Measurements from ENCODE around the gene CD200.
"Not testable (repeated sequence)": the region's sequence is repeated elsewhere in the genome, so short reads cannot be mapped to it uniquely, and the experiment has no call there.

CD200 gene

GRCh38 chr3:112377568-112378071, 44.7 kb downstream of the CD200 start:
- TF ChIP-seq, protein P1, sequence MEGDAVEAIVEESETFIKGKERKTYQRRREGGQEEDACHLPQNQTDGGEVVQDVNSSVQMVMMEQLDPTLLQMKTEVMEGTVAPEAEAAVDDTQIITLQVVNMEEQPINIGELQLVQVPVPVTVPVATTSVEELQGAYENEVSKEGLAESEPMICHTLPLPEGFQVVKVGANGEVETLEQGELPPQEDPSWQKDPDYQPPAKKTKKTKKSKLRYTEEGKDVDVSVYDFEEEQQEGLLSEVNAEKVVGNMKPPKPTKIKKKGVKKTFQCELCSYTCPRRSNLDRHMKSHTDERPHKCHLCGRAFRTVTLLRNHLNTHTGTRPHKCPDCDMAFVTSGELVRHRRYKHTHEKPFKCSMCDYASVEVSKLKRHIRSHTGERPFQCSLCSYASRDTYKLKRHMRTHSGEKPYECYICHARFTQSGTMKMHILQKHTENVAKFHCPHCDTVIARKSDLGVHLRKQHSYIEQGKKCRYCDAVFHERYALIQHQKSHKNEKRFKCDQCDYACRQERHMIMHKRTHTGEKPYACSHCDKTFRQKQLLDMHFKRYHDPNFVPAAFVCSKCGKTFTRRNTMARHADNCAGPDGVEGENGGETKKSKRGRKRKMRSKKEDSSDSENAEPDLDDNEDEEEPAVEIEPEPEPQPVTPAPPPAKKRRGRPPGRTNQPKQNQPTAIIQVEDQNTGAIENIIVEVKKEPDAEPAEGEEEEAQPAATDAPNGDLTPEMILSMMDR (IDR thresholded peaks at IDR 0.05; ENCODE audit: control extremely low read depth, extremely low read depth, low read depth, missing control alignments) = no peak
- CTCF ChIA-PET = no interaction called here
- POLR2A ChIA-PET = no interaction called here
- DNase-seq (ENCODE audit: extremely low spot score) = no peak

DNA sequence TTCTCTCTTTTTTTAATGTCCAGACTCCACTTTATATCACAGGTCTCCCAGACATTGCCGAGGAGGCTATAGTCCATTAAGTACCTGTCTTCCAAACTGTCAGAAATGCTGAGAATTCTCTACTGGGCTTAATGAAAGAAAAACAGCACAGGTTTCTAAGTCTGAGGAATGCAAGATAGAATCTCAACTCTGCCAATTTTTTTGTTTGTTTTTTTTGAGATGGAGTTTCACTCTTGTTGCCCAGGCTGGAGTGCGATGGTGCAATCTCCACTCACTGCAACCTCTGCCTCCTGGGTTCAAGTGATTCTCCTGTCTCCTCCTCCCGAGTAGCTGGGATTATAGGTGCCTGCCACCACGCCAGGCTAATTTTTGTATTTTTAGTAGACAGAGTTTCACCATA, 45.4 kb downstream of the CD200 start:
- DNase-seq (ENCODE audit: extremely low spot score); POLR2A ChIA-PET: not testable (repeated sequence)
- CTCF ChIA-PET = interaction anchor here (1.3 kb wide), 1 partner anchor 12 kb away, joined by 4 read pairs; no protein-coding TSS in a partner anchor

DNA sequence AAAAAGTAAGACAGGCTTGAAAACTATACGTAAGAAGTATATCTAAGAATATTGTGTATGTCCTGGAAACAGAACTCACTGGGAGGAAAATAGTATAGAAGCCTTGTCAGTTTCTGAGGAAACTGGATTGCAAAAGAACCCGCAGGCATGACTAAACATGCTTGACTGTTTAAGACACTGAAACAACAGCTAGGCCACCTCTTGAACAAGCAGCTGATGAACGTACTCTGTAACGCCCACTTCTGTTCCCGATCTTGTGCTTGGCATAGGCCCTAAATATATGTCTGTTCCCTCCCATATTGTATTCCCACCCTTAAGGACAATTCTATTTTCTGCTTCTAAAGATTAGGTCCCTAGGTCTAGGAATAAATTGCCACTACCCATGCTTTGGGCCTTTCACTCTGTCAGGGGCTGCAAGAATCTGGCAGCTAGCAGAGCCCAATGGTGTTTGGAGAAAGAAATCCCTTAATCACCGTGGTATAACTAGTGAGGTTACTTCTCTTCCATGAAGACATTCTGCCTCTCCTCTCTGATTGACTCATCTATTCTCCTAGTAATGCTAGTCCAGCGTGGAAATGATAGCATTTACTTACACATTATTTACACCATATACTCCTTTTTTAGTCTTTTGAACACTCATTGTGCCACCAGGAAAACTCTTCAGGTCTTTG, 46.2 kb downstream of the CD200 start:
- POLR2A ChIA-PET = no interaction called here
- CTCF ChIA-PET = interaction anchor here (1.3 to 1.5 kb wide), 2 partner anchors 10 to 11 kb away, joined by 3 to 4 read pairs; no protein-coding TSS in a partner anchor
- no peak for DNase-seq (ENCODE audit: extremely low spot score)
- TF ChIP-seq, protein P1 (IDR thresholded peaks at IDR 0.05; ENCODE audit: control extremely low read depth, extremely low read depth, low read depth, missing control alignments) = no peak

GRCh38 chr3:112381673-112382542, 49.0 kb downstream of the CD200 start:
- TF ChIP-seq, protein P1 (IDR thresholded peaks at IDR 0.05; ENCODE audit: control extremely low read depth, extremely low read depth, low read depth, missing control alignments) = no peak
- POLR2A ChIA-PET = no interaction called here
- CTCF ChIA-PET = interaction anchor here (1.3 to 2.9 kb wide), 2 partner anchors 9 to 16 kb away, joined by 3 to 10 read pairs; no protein-coding TSS in a partner anchor
- no peak for DNase-seq (ENCODE audit: extremely low spot score)

DNA sequence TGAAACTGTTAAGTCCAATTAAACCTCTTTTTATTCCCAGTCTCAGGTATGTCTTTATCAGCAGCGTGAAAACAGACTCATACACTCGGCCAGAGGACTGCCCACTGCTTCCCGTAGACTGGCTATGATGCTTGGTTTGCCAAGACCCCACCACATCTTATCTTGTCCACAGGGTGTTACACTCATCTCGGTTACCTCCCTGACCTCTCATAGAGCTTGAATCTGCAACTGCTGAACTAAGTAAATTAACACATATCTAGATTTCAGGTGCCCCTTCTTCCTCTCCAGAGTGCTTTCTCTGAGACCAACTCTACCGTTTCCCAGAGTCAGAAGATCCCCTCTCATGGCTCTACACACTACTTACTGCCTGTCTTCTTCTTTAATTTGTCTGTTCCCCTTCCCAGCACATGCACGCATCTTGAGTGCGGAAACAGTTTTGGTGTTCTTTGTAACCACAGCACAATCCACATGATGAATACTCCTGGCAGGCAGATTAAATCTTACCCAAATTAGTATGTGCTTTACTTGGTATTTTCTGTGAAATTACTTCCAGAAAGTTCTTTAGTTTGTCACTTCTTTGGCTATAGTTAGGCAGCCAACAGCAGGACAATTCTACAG, 49.7 kb downstream of the CD200 start:
- TF ChIP-seq, protein P1 (IDR thresholded peaks at IDR 0.05; ENCODE audit: control extremely low read depth, extremely low read depth, low read depth, missing control alignments) = no peak
- ChIA-PET POLR2A (no interaction called here), CTCF (interaction anchor here (1.3 to 2.9 kb wide), 2 partner anchors 8 to 17 kb away, joined by 3 to 10 read pairs; no protein-coding TSS in a partner anchor)

GRCh38 chr3:112384769-112385168, 51.8 kb downstream of the CD200 start:
- POLR2A ChIA-PET = no interaction called here
- DNase-seq (ENCODE audit: extremely low spot score) = no peak
- TF ChIP-seq, protein P1 (IDR thresholded peaks at IDR 0.05; ENCODE audit: control extremely low read depth, extremely low read depth, low read depth, missing control alignments) = no peak
- CTCF ChIA-PET = interaction anchor here (1.0 kb wide), 1 partner anchor 273 kb away, joined by 3 read pairs; no protein-coding TSS in a partner anchor

More for the DNA sequence above, 49.7 kb downstream of the CD200 start:
- no peak for DNase-seq (ENCODE audit: extremely low spot score)

All from GM10248 (cell line).